NCI-H345 treated with DMSO at 0.1 percent for 48 hours (cell line): ENCODE measurements around the gene CCER1.

Experiments used
- DNase-seq: peaks from one replicate; lab custom pipeline; 2025; ENCODE audit not compliant: unreplicated experiment; lab: John Stamatoyannopoulos, UW

The CCER1 gene

GRCh38 chr12:90922145-90922627 is 32.8 kb downstream of the CCER1 start:
- DNase-seq = no peak

GRCh38 chr12:90921536-90921935 is 33.4 kb downstream of the CCER1 start:
- DNase-seq = no peak

GRCh38 chr12:90920222-90920621 is 34.8 kb downstream of the CCER1 start:
- no peak for DNase-seq

DNA sequence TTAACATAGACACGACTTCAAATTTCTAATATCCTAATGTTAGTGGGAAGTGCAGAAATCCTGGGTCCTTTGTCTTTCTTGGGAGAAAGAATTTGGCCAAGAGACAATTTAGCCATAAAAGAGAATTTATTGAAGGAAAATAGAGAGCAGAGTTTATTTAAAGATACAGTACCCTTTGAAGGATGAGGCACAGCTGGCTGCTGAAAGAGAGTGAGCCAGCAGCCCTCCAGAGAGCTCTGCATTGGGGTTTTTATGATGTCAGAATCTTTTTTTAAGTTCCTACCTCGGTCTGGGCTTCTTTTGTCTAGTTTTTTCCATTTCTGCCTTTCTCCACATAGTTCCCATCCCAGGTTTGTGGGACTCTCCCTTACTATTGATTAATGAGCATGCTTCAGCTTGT is 37.5 kb downstream of the CCER1 start:
- no peak for DNase-seq

DNA sequence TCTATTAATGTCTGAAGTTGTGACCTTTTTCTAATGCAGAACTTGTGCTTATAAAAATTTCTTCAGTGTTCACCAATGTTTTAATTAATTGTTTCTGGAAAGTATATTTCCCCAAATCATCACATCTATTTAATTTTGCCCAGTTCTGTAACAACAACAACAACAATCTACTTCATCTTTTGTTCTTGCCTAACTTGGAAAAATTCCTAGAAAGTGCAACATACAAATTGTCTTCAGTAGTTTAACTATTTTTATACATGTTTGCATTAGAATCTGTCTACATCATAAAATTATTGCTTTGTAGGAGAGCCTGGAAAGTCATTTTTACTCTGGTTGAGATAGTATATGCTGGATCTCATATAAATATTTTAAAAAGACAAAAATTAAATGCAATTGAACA is 38.5 kb downstream of the CCER1 start:
- DNase-seq = no peak

DNA sequence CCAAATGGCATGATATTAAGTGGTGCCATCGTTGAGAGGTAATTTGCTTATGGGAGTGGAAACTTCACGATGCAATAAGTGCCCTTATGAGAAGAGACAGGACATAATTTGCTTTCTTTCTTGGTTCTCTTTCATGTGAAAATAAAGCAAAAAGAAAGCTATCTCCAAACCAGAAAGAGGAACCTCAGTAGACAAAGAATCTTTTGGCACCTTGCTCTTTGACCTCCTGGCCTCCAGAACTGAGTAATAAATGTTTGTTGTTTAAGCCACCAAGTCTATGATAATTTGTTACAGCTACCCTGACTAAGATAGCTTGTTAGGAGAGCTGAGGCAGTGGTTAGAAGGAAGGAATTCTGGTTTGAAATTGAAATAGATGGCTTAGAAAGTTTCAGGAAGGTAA is 39.6 kb downstream of the CCER1 start:
- no peak for DNase-seq

DNA sequence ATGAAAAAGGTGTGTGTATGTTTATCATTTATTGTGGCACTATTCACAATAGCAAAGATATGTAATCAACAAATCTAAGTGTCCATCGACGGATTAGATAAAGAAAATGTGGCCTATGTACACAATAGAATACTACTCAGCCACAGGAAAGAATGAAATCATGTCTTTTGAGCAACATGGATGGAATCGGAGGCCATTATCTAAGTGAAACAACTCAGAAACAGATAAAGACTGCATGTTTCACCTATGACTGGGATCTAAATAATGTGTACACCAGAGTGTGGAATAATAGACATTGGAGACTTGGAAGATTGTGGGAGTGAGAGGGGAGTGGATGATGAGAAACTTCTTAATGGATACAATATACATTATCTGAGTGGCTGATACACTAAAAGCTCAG is 44.0 kb downstream of the CCER1 start:
- no peak for DNase-seq

GRCh38 chr12:90909069-90909770 is 45.8 kb downstream of the CCER1 start:
- no peak for DNase-seq

GRCh38 chr12:90908465-90908864 is 46.5 kb downstream of the CCER1 start:
- no peak for DNase-seq

DNA sequence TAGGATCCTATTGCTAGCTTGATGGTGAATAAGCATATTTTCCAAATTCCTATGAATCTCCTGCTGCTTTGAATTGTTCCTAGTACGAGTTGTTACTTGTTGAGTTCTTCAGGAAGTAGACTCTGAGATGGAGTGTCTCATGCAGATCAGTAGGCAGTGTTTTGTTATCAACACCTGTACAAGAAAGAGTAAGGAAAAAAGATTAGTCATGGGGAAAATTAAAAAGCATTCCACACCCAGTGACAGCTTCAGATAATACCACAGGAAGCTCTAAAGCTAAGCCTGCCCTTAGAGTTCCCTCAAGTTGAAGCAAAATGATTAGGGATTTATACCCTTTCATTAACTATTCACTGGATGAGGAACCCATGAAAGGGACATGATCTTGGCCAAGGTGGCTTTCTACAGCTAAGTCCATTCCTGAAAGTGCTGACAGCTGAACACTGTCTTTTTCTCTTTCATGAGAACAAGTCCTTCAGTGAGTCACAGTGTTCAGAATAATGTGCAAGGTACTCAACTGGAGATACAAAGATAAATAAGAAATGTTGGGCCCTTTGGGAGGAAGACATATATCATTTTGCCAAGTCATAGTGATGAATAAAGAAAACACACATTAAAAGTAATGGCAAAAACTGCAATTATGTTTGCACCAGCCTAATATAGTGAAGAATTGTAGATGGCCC is 49.1 kb downstream of the CCER1 start:
- DNase-seq = no peak

GRCh38 chr12:90902596-90902995 is 52.4 kb downstream of the CCER1 start:
- DNase-seq = no peak
